ENCODE measurements around the gene RGS4.

Gene RGS4

DNA sequence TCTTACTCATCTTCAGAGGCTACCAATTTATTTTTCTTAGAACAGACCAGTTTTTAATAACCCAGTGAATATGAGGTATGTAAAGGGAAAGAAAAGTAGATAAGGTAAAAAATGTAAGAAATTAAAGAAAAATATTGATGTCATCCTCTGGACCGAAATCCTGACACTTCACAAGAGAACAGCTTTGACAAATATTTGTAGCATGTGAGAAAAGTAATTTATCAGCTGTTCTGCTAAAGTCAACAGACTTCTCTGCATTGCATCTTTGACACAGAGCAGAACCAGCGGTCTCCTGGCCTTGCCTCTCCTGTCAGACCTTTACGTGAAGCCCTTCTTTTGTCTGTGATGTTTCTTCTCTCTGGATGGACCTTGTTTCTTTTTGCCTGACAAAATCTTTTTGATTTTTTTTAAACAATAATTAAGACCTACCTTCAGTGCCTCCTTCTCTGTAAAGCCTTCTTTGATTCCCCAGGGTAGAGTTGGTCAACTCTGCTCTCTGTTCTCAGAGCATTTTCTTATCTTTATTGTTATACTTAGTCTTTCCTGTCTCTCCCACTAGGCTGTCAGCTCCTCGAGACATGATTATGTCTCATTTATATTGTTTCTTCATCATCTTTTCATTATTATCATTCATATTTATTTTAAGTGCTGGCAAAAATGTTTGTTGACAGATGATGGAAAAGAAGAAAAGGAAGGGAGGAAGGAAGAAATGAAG is 35.4 kb downstream of the RGS4 start:
- DNase-seq, result no peak

GRCh38 chr1:163106364-163106987 is 37.3 kb downstream of the RGS4 start:
- DNase-seq, result no peak

DNA sequence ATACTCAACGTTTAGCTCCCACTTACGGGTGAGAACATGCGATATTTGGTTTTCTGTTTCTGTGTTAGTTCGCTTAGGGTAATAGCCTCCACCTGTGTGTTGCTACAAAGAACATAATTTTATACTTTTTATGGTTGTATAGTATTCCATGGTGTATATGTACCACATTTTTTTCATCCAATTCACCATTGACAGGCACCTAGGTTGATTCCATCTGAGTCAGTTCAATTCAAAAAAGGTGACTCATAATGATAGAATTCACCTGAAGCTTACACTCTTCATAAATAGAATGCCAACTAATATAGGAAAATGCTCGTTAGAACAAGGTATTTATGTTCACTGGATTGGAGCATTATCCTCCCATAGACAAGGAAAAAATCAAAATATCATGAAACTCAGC is 38.5 kb downstream of the RGS4 start:
- DNase-seq, result no peak

GRCh38 chr1:163115887-163116286 is 46.7 kb downstream of the RGS4 start:
- no peak for DNase-seq

GRCh38 chr1:163119707-163120106 is 50.5 kb downstream of the RGS4 start:
- DNase-seq, result no peak

- DNase-seq, result no peak
These were observed 51.2 kb downstream of the RGS4 start for GRCh38 chr1:163120372-163120771.

GRCh38 chr1:163124812-163125211 is 55.7 kb downstream of the RGS4 start:
- no peak for DNase-seq
